NCI-H446 (cell line): ENCODE data around the gene CNTNAP2.
"Not testable (repeated sequence)": the region's sequence is repeated elsewhere in the genome, so short reads cannot be mapped to it uniquely, and the experiment has no call there.

ENCODE experiments used
- DNase-seq, 2 experiments: peaks; one replicate each; lab custom pipeline; 2025; lab: John Stamatoyannopoulos, UW

CNTNAP2 gene

DNA sequence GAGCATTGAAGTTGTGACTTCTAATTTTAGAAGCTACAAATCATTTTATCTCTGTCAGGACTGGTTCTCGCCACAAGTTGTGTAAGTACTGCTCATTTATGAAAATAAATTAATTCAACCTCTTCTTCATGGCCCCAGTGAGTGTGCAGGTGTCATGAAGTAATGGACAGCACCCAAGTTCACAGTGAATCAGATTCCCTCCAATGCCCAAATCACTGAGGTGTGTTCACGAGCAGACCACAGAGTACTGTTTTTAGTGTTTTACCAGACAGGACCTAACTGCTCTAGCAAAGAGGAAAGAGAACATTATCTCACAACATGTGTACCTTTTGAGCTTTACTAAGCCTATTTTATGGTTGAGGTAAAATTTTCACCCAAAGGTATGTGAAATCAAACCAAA is 980.0 kb downstream of the CNTNAP2 start:
- no peak for DNase-seq

DNA sequence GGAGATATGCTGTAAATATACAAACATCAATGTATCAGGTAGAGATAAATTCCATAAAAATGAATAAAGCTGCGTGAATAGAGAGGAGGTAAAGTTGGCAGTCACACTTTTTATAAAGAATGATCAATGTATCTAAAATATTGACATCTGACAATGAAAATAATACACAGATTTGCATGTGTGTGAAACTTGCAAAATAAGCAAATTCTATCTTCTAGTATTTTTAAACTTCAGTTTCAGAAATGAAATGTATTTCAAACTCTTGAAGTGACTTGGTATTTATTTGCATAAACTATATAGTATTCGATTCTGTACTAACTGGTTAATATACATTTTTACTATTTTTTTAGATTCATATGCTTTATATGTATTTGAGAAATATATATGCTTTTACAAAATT is 986.6 kb downstream of the CNTNAP2 start:
- DNase-seq, result no peak

DNA sequence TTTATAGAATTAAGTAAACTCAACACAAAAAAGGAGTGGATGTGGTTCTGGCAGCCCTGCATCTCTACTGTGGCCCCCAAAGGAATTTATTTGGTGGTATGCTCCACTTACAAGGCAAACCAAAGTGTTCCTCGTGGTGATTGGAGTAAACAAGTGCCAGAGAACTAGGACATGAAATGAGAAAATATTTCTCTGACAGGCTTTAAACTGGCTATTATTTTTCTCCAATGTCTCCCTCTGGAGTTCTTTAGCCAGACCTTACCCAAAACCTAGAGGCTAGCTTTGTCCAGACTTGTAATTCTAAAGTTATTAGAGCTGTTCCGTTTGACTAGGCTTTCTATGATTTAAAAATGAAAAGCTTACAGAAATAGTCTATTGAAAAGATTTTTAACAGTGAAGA is 990.1 kb downstream of the CNTNAP2 start:
- DNase-seq, result no peak

DNA sequence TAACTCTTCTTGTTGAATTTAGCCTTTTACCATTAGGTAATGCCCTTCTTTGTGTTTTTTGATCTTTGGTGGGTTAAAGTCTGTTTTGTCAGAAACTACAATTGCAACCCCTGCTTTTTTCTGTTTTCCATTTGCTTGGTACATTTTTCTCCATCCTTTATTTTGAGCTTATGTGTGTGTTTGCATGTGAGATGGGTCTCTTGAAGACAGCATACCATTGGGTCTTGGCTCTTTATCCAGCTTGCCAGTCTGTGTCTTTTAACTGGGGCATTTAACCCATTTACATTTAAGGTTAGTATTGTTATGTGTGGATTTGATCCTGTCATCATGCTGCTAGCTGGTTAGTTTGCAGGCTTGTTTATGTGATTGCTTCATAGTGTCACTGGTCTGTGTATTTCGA is 997.9 kb downstream of the CNTNAP2 start:
- not testable (repeated sequence) for DNase-seq

DNA sequence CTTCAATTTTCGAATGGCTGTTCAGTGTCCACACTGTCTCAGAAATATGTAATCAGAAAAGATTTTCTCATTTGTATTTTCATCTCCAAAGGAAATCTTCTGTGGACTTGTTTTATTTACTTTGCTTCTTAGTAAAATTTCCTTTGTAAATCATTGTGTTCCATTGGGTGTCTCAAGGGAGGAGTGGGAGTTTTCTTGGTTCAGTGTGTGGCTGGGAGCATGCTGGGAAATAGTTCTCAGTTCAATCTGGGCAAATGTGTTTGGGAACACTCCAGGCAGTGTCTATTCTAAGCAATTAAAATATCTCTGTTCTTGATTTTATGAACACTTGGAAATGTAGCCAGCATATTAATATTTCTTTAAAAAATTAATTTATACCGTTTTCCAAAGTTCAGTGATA is 1019.8 kb downstream of the CNTNAP2 start:
- DNase-seq, result no peak

DNA sequence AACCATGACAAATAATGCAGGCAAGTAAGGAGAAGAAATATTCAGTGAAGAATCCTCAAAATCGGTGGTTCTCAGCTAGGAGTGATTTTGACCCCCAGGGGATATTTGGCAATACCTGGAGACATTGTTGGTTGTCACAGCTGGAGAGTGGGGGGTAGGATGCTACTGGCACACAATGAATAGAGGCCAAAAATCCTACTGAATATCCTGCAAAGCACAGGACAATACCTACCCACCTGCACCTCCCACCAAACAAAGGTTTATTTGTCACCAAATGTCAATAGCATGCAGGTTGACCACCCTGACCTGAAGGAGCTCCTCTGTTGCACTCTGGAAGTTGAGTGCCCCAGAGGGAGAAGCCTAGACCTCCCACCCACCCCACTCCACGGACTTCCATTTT is 1028.6 kb downstream of the CNTNAP2 start:
- DNase-seq, result no peak

DNA sequence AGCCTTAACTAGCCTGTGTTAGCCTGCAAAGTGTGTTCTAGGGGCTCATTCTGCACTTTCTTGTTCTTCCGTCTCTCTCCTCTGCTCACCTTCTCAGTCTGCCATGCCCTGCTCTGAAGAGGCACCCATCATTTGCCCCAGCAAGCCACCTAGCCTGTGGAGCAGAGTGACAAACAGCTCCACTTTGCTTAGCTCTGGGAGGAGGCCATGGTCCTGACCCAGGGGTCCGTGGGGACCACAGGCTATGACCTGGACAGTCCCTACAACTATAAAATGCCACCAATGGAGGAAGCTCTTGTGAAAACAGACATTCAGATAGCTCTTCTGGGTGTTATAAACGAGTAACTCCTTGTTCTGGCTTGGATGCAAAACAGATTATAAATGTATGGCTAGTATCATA is 1029.6 kb downstream of the CNTNAP2 start:
- no peak for DNase-seq

DNA sequence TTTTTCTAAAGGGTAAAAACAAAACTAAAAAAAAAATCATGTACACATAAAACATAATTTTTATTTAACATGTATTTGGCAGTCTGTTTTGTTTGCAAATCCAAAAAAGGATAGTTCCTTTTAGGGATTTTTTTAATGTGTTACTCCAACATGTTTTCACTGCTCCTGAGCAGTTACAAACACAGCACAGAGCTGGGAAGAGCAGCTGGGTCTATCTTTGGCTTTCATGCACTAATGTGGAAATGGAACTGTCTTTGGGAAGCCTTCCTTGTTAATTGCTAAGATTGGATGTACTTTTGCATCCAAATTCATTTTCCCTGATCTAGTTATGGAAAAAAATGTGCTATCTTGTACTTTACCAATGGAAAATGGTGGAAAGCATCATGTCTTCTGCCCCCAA is 1035.1 kb downstream of the CNTNAP2 start:
- DNase-seq, result no peak

DNA sequence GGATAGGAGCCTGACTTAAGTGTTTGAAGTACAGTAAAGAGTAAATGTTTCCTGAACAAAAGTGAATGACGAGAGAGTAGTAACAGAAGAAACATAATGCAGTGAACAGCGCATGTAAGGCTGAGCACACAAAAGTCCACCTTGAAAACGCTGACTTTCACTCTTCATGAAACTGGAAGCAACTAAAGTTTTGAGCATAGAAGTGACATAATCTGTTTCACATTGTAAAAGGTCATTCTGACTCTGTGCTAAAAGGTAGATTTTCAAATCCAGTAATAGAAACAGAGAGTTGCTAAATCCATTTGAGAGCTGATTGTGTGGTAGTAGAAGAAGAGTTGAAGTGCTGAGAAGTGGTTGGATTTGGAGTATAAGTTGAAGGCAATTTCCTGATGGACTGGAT is 1037.0 kb downstream of the CNTNAP2 start:
- DNase-seq, result no peak

DNA sequence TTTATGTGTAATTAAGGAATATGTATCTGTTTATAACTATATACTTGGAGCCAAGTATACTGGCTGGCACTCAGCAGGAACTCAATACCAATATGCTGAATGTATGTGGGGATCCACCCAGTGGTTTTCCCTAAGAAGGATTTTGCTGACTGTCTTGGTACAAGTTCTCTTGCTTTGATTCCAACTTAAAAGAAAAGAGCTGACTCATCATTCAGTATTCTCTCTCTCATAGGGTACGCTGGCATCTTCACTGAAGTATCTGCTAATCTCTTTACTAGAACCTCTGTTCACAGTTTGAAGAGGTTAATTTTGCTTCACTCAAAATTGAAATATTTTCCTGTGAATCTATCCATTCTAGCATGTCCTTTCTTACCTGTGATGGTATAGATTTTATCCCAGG is 1044.8 kb downstream of the CNTNAP2 start:
- no peak for DNase-seq

DNA sequence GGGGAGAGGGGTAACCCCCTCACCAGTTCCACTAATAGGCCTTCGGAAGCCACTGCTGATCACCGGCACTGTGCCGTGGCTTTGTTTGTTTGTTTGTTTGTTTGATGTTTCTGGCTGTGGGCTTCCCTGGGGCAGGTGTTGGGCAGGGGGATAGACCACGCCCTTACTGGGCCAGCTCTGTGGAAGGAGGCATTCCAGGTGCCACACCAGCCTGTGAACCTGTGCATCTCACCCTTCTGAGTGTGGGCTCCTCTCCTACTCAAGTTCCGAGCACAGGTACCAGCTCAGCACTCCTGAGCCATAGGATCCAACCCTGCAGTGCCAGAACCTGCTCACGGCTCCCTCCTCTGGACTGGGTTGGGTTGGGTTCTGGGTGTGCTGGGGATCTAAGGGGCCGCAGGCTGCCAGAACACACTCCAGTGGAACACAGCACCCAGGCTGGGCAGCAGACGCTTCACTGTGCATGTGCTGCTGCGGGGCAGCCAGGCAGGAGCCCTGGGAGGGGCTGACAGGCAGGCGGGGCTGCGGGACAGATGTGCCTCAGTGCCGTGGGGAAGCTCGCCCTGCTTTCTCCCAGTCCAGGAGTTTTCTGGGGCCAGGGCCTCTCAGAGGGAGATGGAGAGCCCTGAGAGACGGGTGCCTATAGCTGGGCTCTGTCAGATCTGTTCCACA is 1053.9 kb downstream of the CNTNAP2 start:
- DNase-seq, result no peak

DNA sequence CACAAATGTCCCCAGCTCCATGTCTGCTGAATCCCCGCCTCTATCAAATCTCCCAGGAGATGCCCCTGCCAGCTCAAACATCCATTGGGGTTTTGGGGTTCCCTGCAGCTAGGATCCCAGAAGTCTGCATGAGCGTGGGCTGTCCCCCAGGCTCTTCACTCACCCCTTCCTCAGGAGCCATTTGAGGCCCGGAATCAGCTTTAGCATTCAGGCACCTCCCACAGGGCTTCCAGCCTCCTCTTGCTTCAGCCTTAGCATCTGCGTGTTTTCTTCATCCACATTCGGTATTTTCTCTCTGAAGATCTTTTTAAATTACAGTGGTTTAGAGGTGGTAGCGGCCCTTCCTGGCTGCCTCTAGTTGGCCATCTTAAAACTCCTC is 1054.4 kb downstream of the CNTNAP2 start:
- DNase-seq, result no peak

DNA sequence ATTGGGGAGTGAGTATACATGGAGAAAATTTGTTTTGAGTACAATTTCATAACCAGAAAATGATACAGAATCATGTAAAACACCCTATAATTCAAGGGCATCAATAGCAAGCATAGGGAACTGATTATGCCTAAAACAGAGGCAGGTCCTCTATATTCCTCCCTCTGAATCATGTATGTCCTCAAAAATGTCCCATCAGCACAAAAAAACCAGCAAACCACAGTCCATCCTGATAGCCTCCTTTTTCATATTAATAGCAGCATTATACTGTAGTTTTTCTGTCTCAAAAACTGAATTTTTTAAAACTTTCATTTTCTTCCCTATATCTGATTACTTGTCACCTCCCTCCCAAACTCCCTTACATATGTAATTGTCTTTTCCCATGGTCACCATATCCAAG is 1057.3 kb downstream of the CNTNAP2 start:
- DNase-seq, result no peak

DNA sequence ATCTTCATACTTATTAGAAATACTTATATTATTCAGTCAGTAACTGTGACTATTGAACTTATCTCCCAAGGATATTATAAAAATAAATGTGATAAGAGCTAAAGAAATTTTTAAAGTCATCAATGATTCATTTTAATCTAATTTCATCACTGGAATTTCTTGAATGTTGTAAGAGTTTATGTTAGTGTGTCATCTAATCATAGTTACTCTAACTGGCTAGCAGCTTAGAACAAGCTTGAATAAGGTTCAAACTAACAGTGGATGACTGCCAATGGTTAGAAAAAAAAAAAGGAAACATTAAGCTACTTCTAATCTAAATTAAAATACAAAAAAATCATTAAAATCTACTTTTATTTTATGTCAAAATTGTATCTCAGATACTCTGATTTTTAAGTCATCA is 1066.3 kb downstream of the CNTNAP2 start:
- no peak for DNase-seq

DNA sequence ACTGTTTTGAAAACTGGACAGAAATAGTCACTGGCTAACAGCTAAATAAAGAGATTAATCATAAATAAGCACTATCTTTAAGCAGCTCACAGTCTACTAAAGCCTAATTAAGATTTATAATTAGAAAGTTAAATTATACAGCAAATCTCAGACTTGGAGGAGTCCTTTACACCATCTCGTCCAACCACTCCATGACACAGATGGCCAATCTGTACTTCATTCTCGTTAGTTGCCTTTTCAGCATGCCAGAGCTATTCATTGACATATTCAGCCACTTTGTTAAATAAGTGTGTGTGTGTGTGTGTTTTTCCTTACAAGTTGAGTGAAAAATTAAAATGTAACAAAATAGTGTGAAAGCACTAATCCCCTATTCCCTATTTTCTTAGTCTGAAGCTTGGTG is 1066.7 kb downstream of the CNTNAP2 start:
- DNase-seq, result peak in 1 of 2 experiments; percentile 5

DNA sequence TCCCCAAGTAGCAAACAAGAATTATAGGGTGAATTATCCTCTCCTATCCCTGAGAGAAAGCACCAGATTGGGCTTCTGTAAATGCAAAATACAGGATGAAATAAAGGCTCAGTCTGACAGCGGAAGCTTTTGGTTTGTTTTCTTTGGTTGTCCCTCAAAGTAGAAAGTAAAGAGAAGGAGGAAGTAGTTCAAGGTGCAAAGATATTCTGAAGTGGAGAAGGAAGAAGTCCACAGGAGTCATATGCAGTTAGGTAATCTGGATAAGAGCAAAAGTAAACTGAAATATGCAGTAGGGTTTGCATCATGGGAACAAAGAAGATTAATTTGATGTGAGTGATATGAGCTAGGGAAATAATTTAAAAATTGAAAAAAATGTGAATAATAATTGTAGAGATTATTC is 1071.9 kb downstream of the CNTNAP2 start:
- DNase-seq, result no peak

DNA sequence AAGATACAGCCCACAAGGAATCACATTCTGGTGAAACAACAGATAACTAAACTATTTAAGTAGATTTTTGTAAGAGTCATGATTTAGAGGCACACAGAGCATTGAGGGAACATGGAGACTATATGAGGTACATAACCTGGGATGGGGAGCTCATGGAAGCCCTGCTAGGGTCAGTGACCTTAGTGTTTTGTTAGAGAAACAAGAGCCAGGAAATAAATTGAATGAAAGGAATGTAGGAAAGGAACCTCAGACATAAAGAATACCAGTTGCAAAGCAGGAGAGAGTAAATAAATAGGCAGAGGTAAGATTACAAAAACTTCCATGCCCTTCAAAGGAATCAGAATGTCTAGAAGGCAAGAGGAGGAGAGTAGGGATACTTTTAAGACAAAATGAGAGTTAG is 1076.9 kb downstream of the CNTNAP2 start:
- no peak for DNase-seq

DNA sequence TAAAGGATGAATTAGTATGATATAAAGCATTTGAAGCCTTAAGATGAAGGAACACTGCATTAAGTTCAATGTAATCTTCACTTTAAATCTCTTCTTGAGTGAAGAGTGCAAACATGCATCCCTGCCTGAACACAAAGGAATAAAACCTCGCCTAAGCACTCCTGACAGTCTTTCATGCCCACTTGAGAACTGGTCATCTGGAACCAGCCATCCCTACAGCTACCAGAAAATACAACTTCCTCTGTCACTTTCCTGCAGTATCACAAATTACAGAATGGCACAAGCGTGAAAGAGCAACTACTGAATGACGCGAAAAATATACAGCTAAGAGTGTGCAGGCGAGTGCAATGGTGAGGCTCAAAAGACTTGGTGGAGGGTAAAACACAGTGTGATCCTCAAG is 1079.9 kb downstream of the CNTNAP2 start:
- DNase-seq, result no peak

DNA sequence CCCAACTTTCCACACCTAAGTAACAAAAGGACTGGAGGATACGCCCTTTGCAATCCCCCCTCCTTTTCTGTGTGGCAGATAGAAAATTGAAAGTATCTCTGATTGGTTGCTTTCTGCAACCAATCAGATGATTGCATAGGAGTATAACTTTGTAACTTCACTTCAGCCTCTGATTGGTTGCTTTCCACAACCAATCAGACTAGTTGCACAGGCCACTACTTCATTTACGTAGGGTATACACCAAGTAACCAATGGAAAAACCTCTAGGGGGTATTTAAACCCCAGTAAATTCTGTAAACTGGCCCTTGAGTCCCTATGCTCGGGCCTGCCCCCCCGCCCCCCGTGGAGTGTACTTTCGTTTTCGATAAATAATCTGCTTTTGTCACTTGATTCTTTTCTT is 1080.4 kb downstream of the CNTNAP2 start:
- DNase-seq, result no peak

DNA sequence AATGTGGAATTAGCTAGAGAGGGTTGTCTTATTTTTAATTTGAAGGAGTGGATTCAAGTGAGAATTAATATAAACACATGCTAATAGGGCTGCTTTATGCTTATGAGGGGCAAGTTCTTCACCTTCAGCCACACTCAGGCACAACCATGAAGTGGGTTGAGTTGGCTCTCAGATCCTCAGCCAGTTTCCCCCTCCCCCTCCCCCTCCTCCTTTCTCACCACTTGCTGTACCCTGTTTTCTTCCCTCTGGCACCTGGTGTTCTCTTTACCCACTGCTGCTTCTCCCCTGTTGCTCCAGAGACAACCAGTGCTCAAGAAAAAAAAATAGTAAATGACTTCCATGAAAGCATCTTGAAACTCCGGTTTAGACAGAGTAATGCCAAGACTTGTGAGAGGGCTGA is 1083.3 kb downstream of the CNTNAP2 start:
- no peak for DNase-seq

DNA sequence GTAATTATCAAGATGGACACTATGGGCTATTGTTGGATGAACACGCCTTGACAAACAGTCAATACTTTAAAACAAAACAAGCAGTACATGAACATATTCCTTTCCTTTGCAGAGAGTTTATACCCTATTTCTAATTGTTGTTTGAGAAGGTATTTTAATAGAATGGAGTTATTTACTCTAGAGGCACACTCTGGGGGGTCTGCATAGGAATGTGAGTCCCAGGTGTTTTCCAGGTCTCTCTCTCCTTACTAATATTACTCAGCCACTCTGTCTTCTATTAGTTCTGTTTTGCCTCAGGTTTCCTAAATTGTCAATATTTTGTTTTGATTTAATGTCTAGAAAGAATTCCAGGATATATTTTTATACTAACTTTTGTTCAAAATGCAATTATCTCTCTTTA is 1091.4 kb downstream of the CNTNAP2 start:
- no peak for DNase-seq

DNA sequence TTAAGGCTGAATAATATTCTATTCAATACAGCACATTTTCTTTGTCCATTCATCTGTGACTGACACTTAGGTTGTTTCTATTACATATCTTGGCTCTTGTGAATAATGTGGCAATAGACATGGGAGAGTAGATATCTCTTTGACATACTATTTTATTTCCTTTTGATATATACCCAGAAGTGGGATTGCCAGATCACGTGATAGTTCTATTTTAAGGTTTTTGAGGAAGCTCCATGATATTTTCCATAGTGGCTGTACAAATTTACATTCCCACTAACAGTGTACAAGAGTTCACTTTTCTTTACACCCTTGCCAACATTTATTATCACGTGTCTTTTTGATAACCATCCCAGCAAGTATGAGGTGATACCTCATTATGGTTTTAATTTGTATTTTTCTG is 1114.7 kb downstream of the CNTNAP2 start:
- no peak for DNase-seq

DNA sequence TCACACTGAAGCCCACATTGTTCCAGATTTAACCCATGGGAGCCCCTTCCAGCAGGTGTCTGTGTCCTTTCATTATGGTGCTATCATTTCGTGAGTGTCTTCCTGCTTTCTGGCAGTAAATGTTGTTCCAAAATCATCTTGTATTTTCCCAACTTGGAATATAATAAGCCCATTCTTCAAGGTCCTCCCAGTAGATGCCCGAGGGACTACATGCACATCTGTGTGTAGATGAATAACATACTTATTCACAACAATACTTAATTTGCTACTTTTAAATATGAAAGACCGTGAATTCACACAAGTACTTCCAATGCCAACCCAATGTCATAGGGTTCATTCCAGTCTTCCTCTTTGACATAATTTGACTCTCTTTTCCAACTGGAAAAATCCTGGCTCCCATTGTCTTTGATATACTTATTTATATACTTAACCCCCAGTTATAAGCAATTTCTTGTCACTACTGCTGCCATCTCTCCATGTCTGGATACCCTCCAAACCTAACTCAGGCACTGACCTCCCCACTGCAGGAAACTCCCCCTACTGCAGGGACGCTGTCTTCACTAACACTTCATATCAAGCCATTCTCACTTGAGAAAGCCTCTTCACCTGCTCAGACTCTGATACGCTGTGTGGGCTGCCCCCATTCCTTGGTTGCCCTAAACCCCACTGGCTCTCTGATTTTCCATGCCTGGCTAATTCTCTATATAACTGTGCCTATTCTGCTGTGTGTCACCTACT is 1119.2 kb downstream of the CNTNAP2 start:
- no peak for DNase-seq

DNA sequence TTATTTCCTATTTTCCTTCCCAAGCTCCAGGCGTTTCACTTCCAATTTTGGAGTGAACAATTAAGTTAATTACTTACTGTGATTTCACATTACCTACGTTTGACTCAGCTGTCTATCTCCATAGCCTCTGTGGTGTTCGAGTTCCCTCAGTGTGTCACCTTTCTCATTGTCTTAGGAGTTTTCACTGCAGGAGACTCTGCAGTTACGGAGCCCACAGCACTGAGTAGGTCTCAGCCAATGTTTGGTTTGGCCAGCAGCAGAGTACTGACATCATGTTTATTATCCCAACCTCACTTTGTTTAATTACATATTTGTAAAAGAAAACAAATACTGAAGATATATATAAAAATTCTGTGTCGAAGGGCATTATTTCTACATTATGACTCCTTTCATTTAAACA is 1123.9 kb downstream of the CNTNAP2 start:
- no peak for DNase-seq
